ENCODE measurements around the gene TBL1XR1.

TBL1XR1 gene

GRCh38 chr3:177106184-177106583, 91.1 kb downstream of the TBL1XR1 start:
- no peak for DNase-seq

GRCh38 chr3:177105623-177106022, 91.7 kb downstream of the TBL1XR1 start:
- DNase-seq: no peak

GRCh38 chr3:177104299-177104992, 92.8 kb downstream of the TBL1XR1 start:
- DNase-seq: no peak

- no peak for DNase-seq
Observed at GRCh38 chr3:177102553-177102952, 94.7 kb downstream of the TBL1XR1 start.

- DNase-seq: no peak
Observed at GRCh38 chr3:177098551-177098950, 98.7 kb downstream of the TBL1XR1 start.

GRCh38 chr3:177096615-177097014, 100.7 kb downstream of the TBL1XR1 start:
- DNase-seq: no peak

GRCh38 chr3:177093966-177094365, 103.3 kb downstream of the TBL1XR1 start:
- DNase-seq: no peak

GRCh38 chr3:177089901-177090300, 107.4 kb downstream of the TBL1XR1 start:
- DNase-seq: no peak

GRCh38 chr3:177089110-177089509, 108.2 kb downstream of the TBL1XR1 start:
- DNase-seq: no peak

GRCh38 chr3:177085794-177086193, 111.5 kb downstream of the TBL1XR1 start:
- no peak for DNase-seq

GRCh38 chr3:177084616-177085015, 112.7 kb downstream of the TBL1XR1 start:
- DNase-seq: no peak

GRCh38 chr3:177080122-177080521, 117.2 kb downstream of the TBL1XR1 start:
- DNase-seq: no peak

- DNase-seq: no peak
Observed at GRCh38 chr3:177079684-177080083, 117.6 kb downstream of the TBL1XR1 start.

- no peak for DNase-seq
Observed at GRCh38 chr3:177071496-177072156, 125.7 kb downstream of the TBL1XR1 start.

- no peak for DNase-seq
Observed at GRCh38 chr3:177069514-177070329, 127.6 kb downstream of the TBL1XR1 start.

- DNase-seq: no peak
Observed at GRCh38 chr3:177068967-177069366, 128.3 kb downstream of the TBL1XR1 start.

- DNase-seq: no peak
Observed at GRCh38 chr3:177066068-177066467, 131.2 kb downstream of the TBL1XR1 start.

GRCh38 chr3:177065285-177066033, 131.8 kb downstream of the TBL1XR1 start:
- no peak for DNase-seq

- no peak for DNase-seq
Observed at GRCh38 chr3:177062052-177062732, 135.1 kb downstream of the TBL1XR1 start.

GRCh38 chr3:177061369-177061768, 135.9 kb downstream of the TBL1XR1 start:
- DNase-seq: no peak

GRCh38 chr3:177060492-177060891, 136.8 kb downstream of the TBL1XR1 start:
- no peak for DNase-seq

GRCh38 chr3:177058648-177059047, 138.6 kb downstream of the TBL1XR1 start:
- no peak for DNase-seq
